Fibroblast of skin of abdomen (primary cell): ENCODE results near the gene PYCR2.

Source experiments
- DNase-seq: peaks from one replicate; pipeline ENCODE4 v3.0.0-alpha.2; 2013

PYCR2 gene

DNA sequence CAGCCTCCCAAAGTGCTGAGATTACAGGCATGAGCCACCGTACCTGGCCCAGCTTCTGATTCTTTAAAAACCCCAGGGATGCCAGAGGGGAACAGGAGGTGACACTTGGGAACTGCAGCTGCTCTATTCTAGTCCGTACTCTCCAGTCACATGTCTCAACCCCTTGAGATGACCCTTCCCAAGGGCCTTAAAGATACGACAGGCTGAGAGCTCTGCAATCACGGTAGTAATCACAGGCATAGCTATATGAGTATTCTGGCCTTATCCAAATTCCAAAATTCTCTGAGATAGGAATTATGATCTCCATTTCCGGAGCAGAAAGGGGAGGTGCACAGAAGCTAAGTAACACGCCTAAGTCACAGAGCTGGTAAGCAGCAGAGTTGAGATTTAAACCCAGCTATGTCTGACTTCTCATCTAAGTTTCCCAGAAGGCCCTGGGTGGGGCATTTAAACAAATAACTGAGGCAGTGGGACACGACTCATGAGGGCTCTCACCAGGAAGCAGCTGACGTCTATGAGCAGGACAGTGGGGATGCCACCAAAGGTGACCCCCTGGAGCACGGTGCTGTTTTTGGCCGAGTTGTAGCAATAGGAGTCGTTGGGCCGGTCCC lies 47.0 kb downstream of the PYCR2 start:
- DNase-seq = no peak

DNA sequence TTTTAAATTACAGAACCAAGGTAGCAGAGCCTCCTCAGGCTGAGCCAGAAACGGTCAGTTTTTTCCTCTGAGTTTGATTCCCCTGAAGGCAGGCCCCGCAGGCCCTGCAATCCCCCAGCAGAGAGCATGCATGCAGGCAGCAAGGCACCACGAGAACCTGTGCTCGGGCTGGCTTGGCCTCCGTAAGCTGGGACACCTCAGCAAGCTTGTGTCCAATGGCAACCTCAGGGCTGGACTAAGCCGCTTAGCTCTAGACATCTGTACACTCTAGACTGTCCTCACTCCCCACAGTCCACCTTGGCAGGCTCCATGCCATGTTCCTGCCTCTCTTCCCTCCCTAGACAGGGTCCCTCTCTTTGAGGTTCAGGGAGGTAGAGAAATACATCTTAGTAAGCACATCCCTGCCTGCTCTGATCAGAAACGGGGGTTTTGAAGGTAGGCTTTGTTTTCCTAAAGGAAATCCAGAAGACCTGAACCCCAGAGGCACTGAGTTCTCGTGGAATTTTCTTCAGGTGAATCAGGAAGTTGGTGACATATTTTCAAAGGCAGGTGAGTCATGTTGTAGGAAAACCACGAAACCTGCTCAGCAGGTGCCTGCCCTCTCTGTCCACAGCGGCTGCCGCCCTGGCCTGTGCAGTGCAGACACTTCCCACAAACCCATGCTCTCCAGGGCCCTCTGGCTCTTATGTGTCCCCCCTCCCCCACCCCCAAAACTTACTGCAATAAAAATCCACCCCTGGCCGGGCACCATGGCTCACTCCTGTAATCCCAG lies 48.8 kb downstream of the PYCR2 start:
- DNase-seq = no peak

GRCh38 chr1:225874431-225874830 lies 49.6 kb downstream of the PYCR2 start:
- DNase-seq = no peak

- DNase-seq = no peak
These were observed 50.7 kb downstream of the PYCR2 start for GRCh38 chr1:225873281-225873850.

- no peak for DNase-seq
These were observed 52.0 kb downstream of the PYCR2 start for GRCh38 chr1:225872075-225872430.

GRCh38 chr1:225871359-225872074 lies 52.5 kb downstream of the PYCR2 start:
- no peak for DNase-seq

- DNase-seq = no peak
These were observed 53.1 kb downstream of the PYCR2 start for GRCh38 chr1:225870911-225871310.
